IMR-90 (cell line): ENCODE measurements around the gene GSDMA. TPM values are rescaled to one million over a fixed set of nuclear protein-coding genes. Genes with fewer than 3 reads are reported as not detected.
"Not testable (repeated sequence)": the region's sequence is repeated elsewhere in the genome, so short reads cannot be mapped to it uniquely, and the experiment has no call there.

Experiments
- ATAC-seq: fragments of 200-7000 bp; cut with Tn5 transposase; 2 replicates; pipeline ENCODE4 v1.9.1; 2020; ENCODE audit warnings: low read depth, mild to moderate bottlenecking, moderate library complexity
- BruUV-seq: library from RNA; stranded (reverse); fragments of 400-500 nt; replicated peaks from 2 replicates; lab custom pipeline; 2021; lab: Mats Ljungman, UMichigan
- CTCF ChIA-PET: fragments of 300-600 bp; formaldehyde crosslinking; extraction: SDS; loops from one replicate; lab custom pipeline; 2021; ENCODE audit warnings: antibody characterized with exemption; lab: Yijun Ruan, JAX
- POLR2A ChIA-PET: fragments of 300-600 bp; sonication (Branson Sonifier 250); formaldehyde crosslinking; loops from one replicate; lab custom pipeline; 2022; ENCODE audit warnings: antibody characterized with exemption; ENCODE audit not compliant: unreplicated experiment; lab: Charles Lee
- DNase-seq: peaks from one replicate; pipeline ENCODE4 v3.0.0; 2013
- H2AFZ ChIP-seq: replicated peaks from 2 replicates; pipeline ENCODE3; 2013; ENCODE audit warnings: low read length, mild to moderate bottlenecking; ENCODE audit not compliant: poor library complexity
- H2AK5ac ChIP-seq: 2 replicates; pipeline ENCODE4 v1.6.1; 2013; ENCODE audit warnings: low read depth, low read length, inconsistent platforms
- H2AK9ac ChIP-seq: replicated peaks from 2 replicates; pipeline ENCODE3; 2013; ENCODE audit warnings: mild to moderate bottlenecking, low read depth, low read length, moderate library complexity; ENCODE audit not compliant: poor library complexity
- H2BK120ac ChIP-seq: 2 replicates; pipeline ENCODE4 v1.6.1; 2013; ENCODE audit warnings: low read depth, low read length, inconsistent platforms
- H2BK15ac ChIP-seq: 3 replicates; pipeline ENCODE4 v1.6.1; 2013; ENCODE audit warnings: low read depth, low read length, inconsistent platforms
- H2BK20ac ChIP-seq: 2 replicates; pipeline ENCODE4 v1.6.1; 2013; ENCODE audit warnings: low read depth, mild to moderate bottlenecking, inconsistent platforms, low read length, moderate library complexity
- H2BK5ac ChIP-seq: 2 replicates; pipeline ENCODE4 v1.6.1; 2013; ENCODE audit warnings: mild to moderate bottlenecking, low read depth, low read length, inconsistent platforms; ENCODE audit not compliant: poor library complexity, severe bottlenecking
- H3K14ac ChIP-seq: replicated peaks from 2 replicates; pipeline ENCODE4 v1.6.1; 2013; ENCODE audit warnings: low read depth, low read length, inconsistent platforms
- H3K18ac ChIP-seq: 2 replicates; pipeline ENCODE4 v1.6.1; 2013; ENCODE audit warnings: low read depth, low read length, control low read depth
- H3K23ac ChIP-seq: 2 replicates; pipeline ENCODE4 v1.6.1; 2013; ENCODE audit warnings: low read depth, low read length, inconsistent platforms
- H3K27ac ChIP-seq: 2 replicates; pipeline ENCODE4 v1.5.1; 2013; ENCODE audit warnings: mild to moderate bottlenecking, control low read depth, low read length; ENCODE audit not compliant: insufficient read depth
- H3K27me3 ChIP-seq: 2 replicates; pipeline ENCODE4 v1.6.1; 2013; ENCODE audit warnings: low read length; ENCODE audit not compliant: control insufficient read depth, insufficient read depth
- H3K36me3 ChIP-seq: 2 replicates; pipeline ENCODE4 v1.6.1; 2013; ENCODE audit warnings: low read length, mixed read lengths; ENCODE audit not compliant: control insufficient read depth, insufficient read depth
- H3K4ac ChIP-seq: 2 replicates; pipeline ENCODE4 v1.6.1; 2013; ENCODE audit warnings: low read depth, low read length, inconsistent platforms
- H3K4me1 ChIP-seq: 2 replicates; pipeline ENCODE4 v1.6.1; 2013; ENCODE audit warnings: low read length, mixed read lengths; ENCODE audit not compliant: control insufficient read depth, insufficient read depth
- H3K4me2 ChIP-seq: 2 replicates; pipeline ENCODE4 v1.6.1; 2013; ENCODE audit warnings: low read depth, mild to moderate bottlenecking, control low read depth, low read length, moderate library complexity
- H3K4me3 ChIP-seq: 2 replicates; pipeline ENCODE4 v1.5.1; 2013; ENCODE audit warnings: low read depth, mild to moderate bottlenecking, control low read depth, low read length, moderate library complexity; ENCODE audit not compliant: insufficient read depth
- H3K56ac ChIP-seq: 2 replicates; pipeline ENCODE4 v1.6.1; 2013; ENCODE audit warnings: low read length, inconsistent platforms; ENCODE audit not compliant: insufficient read depth; ENCODE audit errors: extremely low read depth
- H3K79me1 ChIP-seq, 2 experiments: 2 replicates each; pipeline ENCODE4 v1.6.1; 2013; ENCODE audit warnings: low read length in 2 of 2, inconsistent platforms in 1 of 2, low read depth in 1 of 2
- H3K9ac ChIP-seq: 2 replicates; pipeline ENCODE4 v1.6.1; 2013; ENCODE audit warnings: low read depth, low read length, control low read depth
- H3K9me1 ChIP-seq: 2 replicates; pipeline ENCODE4 v1.6.1; 2013; ENCODE audit warnings: low read length, inconsistent platforms; ENCODE audit not compliant: insufficient read depth
- H3K9me3 ChIP-seq: 2 replicates; pipeline ENCODE4 v1.6.1; 2013; ENCODE audit warnings: low read length; ENCODE audit not compliant: control insufficient read depth, insufficient read depth
- H4K20me1 ChIP-seq: 2 replicates; pipeline ENCODE4 v1.6.1; 2013; ENCODE audit warnings: low read length, inconsistent platforms; ENCODE audit not compliant: insufficient read depth
- H4K5ac ChIP-seq: 2 replicates; pipeline ENCODE4 v1.6.1; 2013; ENCODE audit warnings: mild to moderate bottlenecking, low read depth, low read length, control low read depth
- H4K8ac ChIP-seq, 2 experiments: 2 replicates each; pipeline ENCODE4 v1.6.1; 2013; ENCODE audit warnings: low read depth in 2 of 2, low read length in 2 of 2, control low read depth in 1 of 2, inconsistent platforms in 1 of 2
- H4K91ac ChIP-seq: 2 replicates; pipeline ENCODE4 v1.6.1; 2013; ENCODE audit warnings: low read depth, low read length, inconsistent platforms; ENCODE audit not compliant: insufficient read depth
- FOS ChIP-seq: fragments of 150-350 bp; IDR thresholded peaks from 2 replicates; pipeline ENCODE4 v1.6.1; 2016; ENCODE audit warnings: low read depth, low read length
- MAFK ChIP-seq: IDR thresholded peaks from 2 replicates; pipeline ENCODE4 v1.6.1; 2012; ENCODE audit warnings: low read depth, low read length, improper control_type of control experiment
- WGBS, 2 experiments: methylation state at CpG; one replicate each; pipeline versions ENCODE4 v1.1.5 to v1.1.7; 2013; ENCODE audit warnings: missing lambda C conversion rate in 2 of 2; ENCODE audit not compliant: insufficient read length in 1 of 2; ENCODE audit errors: extremely low coverage in 2 of 2; 5-methylcytosine and 5-hydroxymethylcytosine counted together
- dilution Hi-C: fragments of 300-500 bp; cut with HindIII; formaldehyde crosslinking; loops from one replicate; pipeline ENCODE4 v1.14.3; 2018; ENCODE audit warnings: low sequenced_read_pairs; ENCODE audit not compliant: unreplicated experiment
- in situ Hi-C: fragments of 300-500 bp; cut with MboI; formaldehyde crosslinking; loops from 3 replicates; pipeline ENCODE4 v1.14.3; 2019; ENCODE audit warnings: low sequenced_read_pairs, inconsistent platforms, mixed read lengths
- intact Hi-C: fragments of 100-400 bp; cut with micrococcal nuclease; formaldehyde crosslinking; loops from 2 replicates; pipeline ENCODE4 v1.10.0; 2022
- polyA plus RNA-seq, 3 experiments: library from polyadenylated mRNA; depleted of rRNA; stranded (reverse); fragments of >200 nt; gene quantifications; 2 replicates each; pipeline ENCODE4 v1.2.3, GENCODE V29; 2012; ENCODE audit warnings: low replicate concordance in 1 of 3
- total RNA-seq: library from RNA; depleted of rRNA; stranded (reverse); fragments of >200 nt; gene quantifications from 2 replicates; pipeline ENCODE4 v1.2.3, GENCODE V29; 2012

GSDMA gene
- total and polyA plus RNA-seq, 2 of the 4 experiments (the other 2 are of a cell fraction), result not detected

DNA sequence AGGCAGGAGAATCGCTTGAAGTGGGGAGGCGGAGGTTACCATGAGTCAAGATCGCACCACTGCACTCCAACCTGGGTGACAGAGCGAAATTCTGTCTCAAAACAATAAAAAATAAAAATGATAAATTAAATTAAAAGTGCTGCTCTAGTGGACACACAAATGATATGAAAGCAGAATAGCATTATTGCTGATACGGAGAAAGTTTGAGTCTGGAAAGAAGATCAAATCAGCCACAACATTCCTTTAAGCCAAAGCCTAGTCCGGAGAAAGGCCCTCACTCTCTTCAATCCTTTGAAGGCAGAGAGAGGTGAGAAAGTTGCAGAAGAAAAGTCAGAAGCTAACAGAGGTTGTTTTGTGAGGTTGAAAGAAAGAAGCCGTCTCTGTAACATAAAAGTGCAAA, 37.4 kb downstream of the GSDMA start:
- dilution Hi-C loops (no loop called here), intact Hi-C loops (no loop called here), in situ Hi-C loops (no loop called here)
- Histone ChIP-seq H2BK5ac (no peak overlapping the region), H3K4ac (no peak overlapping the region), H3K79me1 (no peaks in the 10 kb centered on the region; a peak in 1 of 4 replicates), H3K4me2 (no peak overlapping the region), H3K4me3 (no peak overlapping the region), H4K5ac (no peak overlapping the region), H2BK15ac (no peak overlapping the region), H3K56ac (no peak overlapping the region), H2BK20ac (no peak overlapping the region), H3K9me3 (no peaks in the 10 kb centered on the region), H3K27ac (no peak overlapping the region), H4K20me1 (no peaks in the 10 kb centered on the region; the same call in 1 of the 2 replicates), H4K91ac (no peak overlapping the region), H3K9ac (no peak overlapping the region), H2AFZ (no peak overlapping the region), H2BK120ac (no peak overlapping the region), H3K27me3 (peaks cover 2% of the 10 kb centered on the region; the same call in 1 of the 2 replicates), H3K4me1 (no peaks in the 10 kb centered on the region), H2AK5ac (no peak overlapping the region), H3K23ac (no peak overlapping the region), H3K18ac (no peak overlapping the region), H4K8ac (no peak overlapping the region), H2AK9ac (no peak overlapping the region), H3K14ac (no peak overlapping the region), H3K9me1 (no peaks in the 10 kb centered on the region), H3K36me3 (peaks cover 30% of the 10 kb centered on the region)
- no CpG with 5 or more reads among the region's 7 CpGs for WGBS, 2 experiments
- no peak for TF ChIP-seq FOS
- TF ChIP-seq MAFK, result peak; percentile 37; the same call in 1 of the 2 replicates
- ATAC-seq, result no peak
- DNase-seq, result no peak
- POLR2A ChIA-PET, result no interaction called here
- CTCF ChIA-PET, result interaction anchor here (1.5 kb wide), 1 partner anchor 75 kb away, joined by 3 read pairs; no protein-coding TSS in a partner anchor
- BruUV-seq, result no TSS peak

DNA sequence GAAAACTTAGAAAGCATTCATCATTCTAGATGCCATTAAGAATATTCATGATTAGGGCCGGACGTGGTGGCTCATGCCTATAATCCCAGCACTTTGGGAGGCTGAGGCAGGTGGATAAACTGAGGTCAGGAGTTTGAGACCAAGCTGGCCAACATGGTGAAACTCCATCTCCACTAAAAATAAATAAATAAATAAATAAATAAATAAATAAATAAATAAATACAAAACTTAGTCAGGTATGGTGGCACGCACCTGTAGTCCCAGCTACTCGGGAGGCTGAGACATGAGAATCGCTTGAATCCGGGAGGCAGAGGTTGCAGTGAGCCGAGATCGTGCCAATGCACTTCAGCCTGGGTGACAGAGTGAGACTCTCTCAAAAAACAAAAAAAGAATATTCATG, 38.5 kb downstream of the GSDMA start:
- H3K4me3 ChIP-seq, H4K8ac ChIP-seq, in situ Hi-C loops, H2BK5ac ChIP-seq, H2BK120ac ChIP-seq, H4K5ac ChIP-seq, H3K14ac ChIP-seq, ATAC-seq, H3K23ac ChIP-seq, H3K9me1 ChIP-seq, H3K27ac ChIP-seq, H3K79me1 ChIP-seq, H2BK15ac ChIP-seq, H3K4me2 ChIP-seq, H3K18ac ChIP-seq, H4K91ac ChIP-seq, dilution Hi-C loops, H3K27me3 ChIP-seq, H3K4ac ChIP-seq, H3K4me1 ChIP-seq, H4K20me1 ChIP-seq, DNase-seq, H2AFZ ChIP-seq, BruUV-seq, H2AK5ac ChIP-seq, H3K9me3 ChIP-seq, H2AK9ac ChIP-seq, H2BK20ac ChIP-seq, H3K56ac ChIP-seq, intact Hi-C loops, POLR2A ChIA-PET, H3K9ac ChIP-seq: not testable (repeated sequence)
- CTCF ChIA-PET, result interaction anchor here (1.5 kb wide), 1 partner anchor 74 kb away, joined by 3 read pairs; no protein-coding TSS in a partner anchor
- 91% methylated on average over 4 of the region's 8 CpGs; no CpG with 5 or more reads in 1 of the 2 experiments for WGBS, 2 experiments
- peaks cover 20% of the 10 kb centered on the region for H3K36me3 ChIP-seq
